ENCODE measurements around the gene BCL6.

The BCL6 gene

GRCh38 chr3:187673012-187673411, 72.3 kb downstream of the BCL6 start:
- peak; percentile 31 for DNase-seq (ENCODE audit: low spot score)
